H9 (cell line): ENCODE results near the gene PRSS50. TPM values are rescaled to one million over a fixed set of nuclear protein-coding genes. Genes with fewer than 3 reads are reported as not detected.

Experiments used
- DNase-seq: peaks from one replicate; pipeline ENCODE4 v3.0.0-alpha.2; 2017
- H2AFZ ChIP-seq: one replicate; pipeline ENCODE4 v1.6.1; 2013; ENCODE audit warnings: mild to moderate bottlenecking, low read length, control low read depth, moderate library complexity
- H2AK5ac ChIP-seq: 2 replicates; pipeline ENCODE4 v1.6.1; 2013; ENCODE audit warnings: low read length, control low read depth, mixed read lengths; ENCODE audit not compliant: insufficient read length
- H2BK120ac ChIP-seq: one replicate; pipeline ENCODE4 v1.6.1; 2013; ENCODE audit warnings: low read depth, mild to moderate bottlenecking, low read length, control low read depth, inconsistent platforms; ENCODE audit not compliant: poor library complexity, severe bottlenecking
- H2BK12ac ChIP-seq: 2 replicates; pipeline ENCODE4 v1.6.1; 2013; ENCODE audit warnings: low read length, control low read depth, mixed read lengths, low read depth; ENCODE audit not compliant: insufficient read length
- H2BK15ac ChIP-seq: 2 replicates; pipeline ENCODE4 v1.6.1; 2013; ENCODE audit warnings: low read depth, low read length, control low read depth
- H2BK20ac ChIP-seq: one replicate; pipeline ENCODE4 v1.6.1; 2013; ENCODE audit warnings: low read depth, mild to moderate bottlenecking, low read length, control low read depth, inconsistent platforms; ENCODE audit not compliant: poor library complexity, severe bottlenecking
- H2BK5ac ChIP-seq: 2 replicates; pipeline ENCODE4 v1.6.1; 2013; ENCODE audit warnings: low read length, control low read depth, mixed read lengths; ENCODE audit not compliant: insufficient read length
- H3K14ac ChIP-seq: 2 replicates; pipeline ENCODE4 v1.6.1; 2013; ENCODE audit warnings: low read length, control low read depth; ENCODE audit not compliant: insufficient read depth
- H3K18ac ChIP-seq: 2 replicates; pipeline ENCODE4 v1.6.1; 2013; ENCODE audit warnings: low read depth, mild to moderate bottlenecking, mixed read lengths, low read length, control low read depth; ENCODE audit not compliant: insufficient read length
- H3K23ac ChIP-seq: 2 replicates; pipeline ENCODE4 v1.6.1; 2013; ENCODE audit warnings: low read length, control low read depth, mixed read lengths, low read depth; ENCODE audit not compliant: insufficient read length
- H3K23me2 ChIP-seq: 2 replicates; pipeline ENCODE4 v1.6.1; 2013; ENCODE audit warnings: low read depth, mild to moderate bottlenecking, mixed read lengths, low read length, control low read depth; ENCODE audit not compliant: insufficient read length, poor library complexity, severe bottlenecking
- H3K27ac ChIP-seq: 2 replicates; pipeline ENCODE4 v1.5.1; 2013; ENCODE audit warnings: low read length, control low read depth, mixed read lengths, low read depth; ENCODE audit not compliant: insufficient read length
- H3K27me3 ChIP-seq: 2 replicates; pipeline ENCODE4 v1.6.1; 2013; ENCODE audit warnings: low read length, control low read depth, inconsistent platforms; ENCODE audit not compliant: insufficient read depth
- H3K4ac ChIP-seq: 2 replicates; pipeline ENCODE4 v1.6.1; 2013; ENCODE audit warnings: low read depth, mild to moderate bottlenecking, control low read depth, inconsistent platforms, low read length, moderate library complexity
- H3K4me1 ChIP-seq: 2 replicates; pipeline ENCODE4 v1.6.1; 2013; ENCODE audit warnings: low read length, control low read depth, inconsistent platforms; ENCODE audit not compliant: insufficient read depth
- H3K4me2 ChIP-seq: 2 replicates; pipeline ENCODE4 v1.6.1; 2013; ENCODE audit warnings: low read length, control low read depth, mixed read lengths; ENCODE audit not compliant: insufficient read length, insufficient read depth
- H3K56ac ChIP-seq: 2 replicates; pipeline ENCODE4 v1.6.1; 2013; ENCODE audit warnings: low read depth, mild to moderate bottlenecking, mixed read lengths, low read length, control low read depth; ENCODE audit not compliant: insufficient read length
- H3K79me1 ChIP-seq: 2 replicates; pipeline ENCODE4 v1.6.1; 2013; ENCODE audit warnings: low read depth, mild to moderate bottlenecking, moderate library complexity, low read length, control low read depth, inconsistent platforms; ENCODE audit not compliant: insufficient read depth, poor library complexity, severe bottlenecking
- H3K79me2 ChIP-seq: 2 replicates; pipeline ENCODE4 v1.6.1; 2013; ENCODE audit warnings: low read length, control low read depth, inconsistent platforms; ENCODE audit not compliant: insufficient read depth
- H3K9ac ChIP-seq: 2 replicates; pipeline ENCODE4 v1.6.1; 2013; ENCODE audit warnings: low read length, control low read depth, mixed read lengths; ENCODE audit not compliant: insufficient read length; ENCODE audit errors: extremely low read depth
- H3K9me3 ChIP-seq: one replicate; pipeline ENCODE4 v1.6.1; 2013; ENCODE audit warnings: low read depth, low read length, inconsistent platforms; ENCODE audit not compliant: control insufficient read depth
- H3T11ph ChIP-seq: one replicate; pipeline ENCODE4 v1.6.1; 2013; ENCODE audit warnings: mild to moderate bottlenecking, low read length, control low read depth, inconsistent platforms
- H4K20me1 ChIP-seq: one replicate; pipeline ENCODE4 v1.6.1; 2013; ENCODE audit not compliant: control insufficient read depth, insufficient read length, insufficient read depth
- H4K5ac ChIP-seq: 2 replicates; pipeline ENCODE4 v1.6.1; 2013; ENCODE audit warnings: low read depth, mild to moderate bottlenecking, mixed read lengths, low read length, control low read depth; ENCODE audit not compliant: insufficient read length
- H4K8ac ChIP-seq: replicated peaks from 2 replicates; pipeline ENCODE4 v1.6.1; 2013; ENCODE audit warnings: low read length, control low read depth, mixed read lengths, low read depth; ENCODE audit not compliant: insufficient read length
- H4K91ac ChIP-seq: 2 replicates; pipeline ENCODE4 v1.6.1; 2013; ENCODE audit warnings: low read depth, mild to moderate bottlenecking, moderate library complexity, mixed read lengths, low read length, control low read depth; ENCODE audit not compliant: insufficient read length
- H3K27ac Mint-ChIP-seq, 3 experiments: 2 replicates in 2 of 3; 3 replicates in 1 of 3; pipeline ENCODE4 v1.8.0; 2020 to 2021; ENCODE audit warnings: mixed read lengths in 3 of 3, mild to moderate bottlenecking in 1 of 3, moderate library complexity in 1 of 3
- H3K27me3 Mint-ChIP-seq: 2 replicates; pipeline ENCODE4 v1.8.0; 2021; ENCODE audit warnings: low read depth, mild to moderate bottlenecking, moderate library complexity, mixed read lengths
- H3K36me3 Mint-ChIP-seq, 3 experiments: 2 replicates in 2 of 3; 3 replicates in 1 of 3; pipeline ENCODE4 v1.8.0; 2020 to 2021; ENCODE audit warnings: low read depth in 3 of 3, mixed read lengths in 3 of 3; ENCODE audit not compliant: insufficient read depth in 1 of 3
- H3K4me1 Mint-ChIP-seq, 2 experiments: 2 replicates each; pipeline ENCODE4 v1.8.0; 2020; ENCODE audit warnings: mixed read lengths in 2 of 2
- H3K4me3 Mint-ChIP-seq, 2 experiments: 2 replicates in 1 of 2; 3 replicates in 1 of 2; pipeline ENCODE4 v1.8.0; 2020 to 2021; ENCODE audit warnings: mild to moderate bottlenecking in 2 of 2, mixed read lengths in 2 of 2, moderate library complexity in 1 of 2
- H3K9me3 Mint-ChIP-seq, 2 experiments: 2 replicates in 1 of 2; 3 replicates in 1 of 2; pipeline ENCODE4 v1.8.0; 2020; ENCODE audit warnings: mild to moderate bottlenecking in 2 of 2, mixed read lengths in 2 of 2, moderate library complexity in 1 of 2
- WGBS: extraction: QIAGEN DNeasy Blood & Tissue Kit; methylation state at CpG from one replicate; pipeline ENCODE4 v1.1.7; 2013; ENCODE audit warnings: missing lambda C conversion rate, low lambda C conversion rate, mixed read lengths; ENCODE audit not compliant: insufficient read length; ENCODE audit errors: extremely low coverage; 5-methylcytosine and 5-hydroxymethylcytosine counted together
- total RNA-seq: library from RNA; stranded (reverse); gene quantifications from 2 replicates; pipeline ENCODE4 v1.2.1, GENCODE V29; 2021
- TF ChIP-seq, protein P1 (sequence below): fragments of 200-600 bp; sonication (generic); conservative IDR thresholded peaks from 3 replicates; pipeline ENCODE4 v1.8.0; 2021; ENCODE audit warnings: antibody characterized with exemption, mild to moderate bottlenecking

The PRSS50 gene
- total RNA-seq, 1 experiment from 2014 or later = 0.24 TPM

- DNase-seq = no peak
- Histone ChIP-seq H2BK15ac (no peak overlapping the region), H3T11ph (no peak overlapping the region), H3K27ac (no peak overlapping the region), H3K23ac (no peak overlapping the region), H2AFZ (no peak overlapping the region), H4K91ac (no peak overlapping the region), H3K23me2 (peaks cover 5% of the 10 kb centered on the region), H4K5ac (no peak overlapping the region), H4K20me1 (no peaks in the 10 kb centered on the region), H3K27me3 (peaks cover 6% of the 10 kb centered on the region; the same call in 1 of the 2 replicates), H3K4ac (no peak overlapping the region), H3K4me2 (no peak overlapping the region), H4K8ac (no peak overlapping the region), H3K79me2 (no peaks in the 10 kb centered on the region), H2BK20ac (no peak overlapping the region), H2BK12ac (no peak overlapping the region), H3K14ac (no peak overlapping the region), H3K79me1 (no peaks in the 10 kb centered on the region), H2BK120ac (no peak overlapping the region), H3K4me1 (no peaks in the 10 kb centered on the region), H3K56ac (no peak overlapping the region), H2BK5ac (no peak overlapping the region), H2AK5ac (no peak overlapping the region), H3K9ac (no peak overlapping the region), H3K9me3 (no peaks in the 10 kb centered on the region), H3K18ac (no peak overlapping the region)
- H3K27me3 Mint-ChIP-seq = peaks cover 44% of the 10 kb centered on the region
- H3K4me3 Mint-ChIP-seq = peak overlapping the region in 1 of 2 experiments; percentile 34; a peak in 2 of 5 replicates
- no peak overlapping the region for H3K27ac Mint-ChIP-seq
- no CpG with 5 or more reads among the region's 4 CpGs for WGBS
- H3K4me1 Mint-ChIP-seq = peaks cover 20% of the 10 kb centered on the region in 2 experiments
- no peaks in the 10 kb centered on the region for H3K36me3 Mint-ChIP-seq
- TF ChIP-seq, protein P1, sequence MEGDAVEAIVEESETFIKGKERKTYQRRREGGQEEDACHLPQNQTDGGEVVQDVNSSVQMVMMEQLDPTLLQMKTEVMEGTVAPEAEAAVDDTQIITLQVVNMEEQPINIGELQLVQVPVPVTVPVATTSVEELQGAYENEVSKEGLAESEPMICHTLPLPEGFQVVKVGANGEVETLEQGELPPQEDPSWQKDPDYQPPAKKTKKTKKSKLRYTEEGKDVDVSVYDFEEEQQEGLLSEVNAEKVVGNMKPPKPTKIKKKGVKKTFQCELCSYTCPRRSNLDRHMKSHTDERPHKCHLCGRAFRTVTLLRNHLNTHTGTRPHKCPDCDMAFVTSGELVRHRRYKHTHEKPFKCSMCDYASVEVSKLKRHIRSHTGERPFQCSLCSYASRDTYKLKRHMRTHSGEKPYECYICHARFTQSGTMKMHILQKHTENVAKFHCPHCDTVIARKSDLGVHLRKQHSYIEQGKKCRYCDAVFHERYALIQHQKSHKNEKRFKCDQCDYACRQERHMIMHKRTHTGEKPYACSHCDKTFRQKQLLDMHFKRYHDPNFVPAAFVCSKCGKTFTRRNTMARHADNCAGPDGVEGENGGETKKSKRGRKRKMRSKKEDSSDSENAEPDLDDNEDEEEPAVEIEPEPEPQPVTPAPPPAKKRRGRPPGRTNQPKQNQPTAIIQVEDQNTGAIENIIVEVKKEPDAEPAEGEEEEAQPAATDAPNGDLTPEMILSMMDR = no peak
- H3K9me3 Mint-ChIP-seq = no peaks in the 10 kb centered on the region
Measured at GRCh38 chr3:46702246-46703012, 15.2 kb downstream of the PRSS50 start.
